H9 (cell line): Measurements from ENCODE around the gene MTMR12. TPM values are rescaled to one million over a fixed set of nuclear protein-coding genes. Genes with fewer than 3 reads are reported as not detected.

Experiments
- DNase-seq: peaks from one replicate; pipeline ENCODE4 v3.0.0-alpha.2; 2017
- H2AFZ ChIP-seq: one replicate; pipeline ENCODE4 v1.6.1; 2013; ENCODE audit warnings: mild to moderate bottlenecking, low read length, control low read depth, moderate library complexity
- H2AK5ac ChIP-seq: 2 replicates; pipeline ENCODE4 v1.6.1; 2013; ENCODE audit warnings: low read length, control low read depth, mixed read lengths; ENCODE audit not compliant: insufficient read length
- H2BK120ac ChIP-seq: one replicate; pipeline ENCODE4 v1.6.1; 2013; ENCODE audit warnings: low read depth, mild to moderate bottlenecking, low read length, control low read depth, inconsistent platforms; ENCODE audit not compliant: poor library complexity, severe bottlenecking
- H2BK12ac ChIP-seq: 2 replicates; pipeline ENCODE4 v1.6.1; 2013; ENCODE audit warnings: low read length, control low read depth, mixed read lengths, low read depth; ENCODE audit not compliant: insufficient read length
- H2BK15ac ChIP-seq: 2 replicates; pipeline ENCODE4 v1.6.1; 2013; ENCODE audit warnings: low read depth, low read length, control low read depth
- H2BK20ac ChIP-seq: one replicate; pipeline ENCODE4 v1.6.1; 2013; ENCODE audit warnings: low read depth, mild to moderate bottlenecking, low read length, control low read depth, inconsistent platforms; ENCODE audit not compliant: poor library complexity, severe bottlenecking
- H2BK5ac ChIP-seq: 2 replicates; pipeline ENCODE4 v1.6.1; 2013; ENCODE audit warnings: low read length, control low read depth, mixed read lengths; ENCODE audit not compliant: insufficient read length
- H3K14ac ChIP-seq: 2 replicates; pipeline ENCODE4 v1.6.1; 2013; ENCODE audit warnings: low read length, control low read depth; ENCODE audit not compliant: insufficient read depth
- H3K18ac ChIP-seq: 2 replicates; pipeline ENCODE4 v1.6.1; 2013; ENCODE audit warnings: low read depth, mild to moderate bottlenecking, mixed read lengths, low read length, control low read depth; ENCODE audit not compliant: insufficient read length
- H3K23ac ChIP-seq: 2 replicates; pipeline ENCODE4 v1.6.1; 2013; ENCODE audit warnings: low read length, control low read depth, mixed read lengths, low read depth; ENCODE audit not compliant: insufficient read length
- H3K23me2 ChIP-seq: 2 replicates; pipeline ENCODE4 v1.6.1; 2013; ENCODE audit warnings: low read depth, mild to moderate bottlenecking, mixed read lengths, low read length, control low read depth; ENCODE audit not compliant: insufficient read length, poor library complexity, severe bottlenecking
- H3K27ac ChIP-seq: 2 replicates; pipeline ENCODE4 v1.5.1; 2013; ENCODE audit warnings: low read length, control low read depth, mixed read lengths, low read depth; ENCODE audit not compliant: insufficient read length
- H3K27me3 ChIP-seq: 2 replicates; pipeline ENCODE4 v1.6.1; 2013; ENCODE audit warnings: low read length, control low read depth, inconsistent platforms; ENCODE audit not compliant: insufficient read depth
- H3K4ac ChIP-seq: 2 replicates; pipeline ENCODE4 v1.6.1; 2013; ENCODE audit warnings: low read depth, mild to moderate bottlenecking, control low read depth, inconsistent platforms, low read length, moderate library complexity
- H3K4me1 ChIP-seq: 2 replicates; pipeline ENCODE4 v1.6.1; 2013; ENCODE audit warnings: low read length, control low read depth, inconsistent platforms; ENCODE audit not compliant: insufficient read depth
- H3K4me2 ChIP-seq: 2 replicates; pipeline ENCODE4 v1.6.1; 2013; ENCODE audit warnings: low read length, control low read depth, mixed read lengths; ENCODE audit not compliant: insufficient read length, insufficient read depth
- H3K56ac ChIP-seq: 2 replicates; pipeline ENCODE4 v1.6.1; 2013; ENCODE audit warnings: low read depth, mild to moderate bottlenecking, mixed read lengths, low read length, control low read depth; ENCODE audit not compliant: insufficient read length
- H3K79me1 ChIP-seq: 2 replicates; pipeline ENCODE4 v1.6.1; 2013; ENCODE audit warnings: low read depth, mild to moderate bottlenecking, moderate library complexity, low read length, control low read depth, inconsistent platforms; ENCODE audit not compliant: insufficient read depth, poor library complexity, severe bottlenecking
- H3K79me2 ChIP-seq: 2 replicates; pipeline ENCODE4 v1.6.1; 2013; ENCODE audit warnings: low read length, control low read depth, inconsistent platforms; ENCODE audit not compliant: insufficient read depth
- H3K9ac ChIP-seq: 2 replicates; pipeline ENCODE4 v1.6.1; 2013; ENCODE audit warnings: low read length, control low read depth, mixed read lengths; ENCODE audit not compliant: insufficient read length; ENCODE audit errors: extremely low read depth
- H3K9me3 ChIP-seq: one replicate; pipeline ENCODE4 v1.6.1; 2013; ENCODE audit warnings: low read depth, low read length, inconsistent platforms; ENCODE audit not compliant: control insufficient read depth
- H3T11ph ChIP-seq: one replicate; pipeline ENCODE4 v1.6.1; 2013; ENCODE audit warnings: mild to moderate bottlenecking, low read length, control low read depth, inconsistent platforms
- H4K20me1 ChIP-seq: one replicate; pipeline ENCODE4 v1.6.1; 2013; ENCODE audit not compliant: control insufficient read depth, insufficient read length, insufficient read depth
- H4K5ac ChIP-seq: 2 replicates; pipeline ENCODE4 v1.6.1; 2013; ENCODE audit warnings: low read depth, mild to moderate bottlenecking, mixed read lengths, low read length, control low read depth; ENCODE audit not compliant: insufficient read length
- H4K8ac ChIP-seq: replicated peaks from 2 replicates; pipeline ENCODE4 v1.6.1; 2013; ENCODE audit warnings: low read length, control low read depth, mixed read lengths, low read depth; ENCODE audit not compliant: insufficient read length
- H4K91ac ChIP-seq: 2 replicates; pipeline ENCODE4 v1.6.1; 2013; ENCODE audit warnings: low read depth, mild to moderate bottlenecking, moderate library complexity, mixed read lengths, low read length, control low read depth; ENCODE audit not compliant: insufficient read length
- H3K27ac Mint-ChIP-seq, 3 experiments: 2 replicates in 2 of 3; 3 replicates in 1 of 3; pipeline ENCODE4 v1.8.0; 2020 to 2021; ENCODE audit warnings: mixed read lengths in 3 of 3, mild to moderate bottlenecking in 1 of 3, moderate library complexity in 1 of 3
- H3K27me3 Mint-ChIP-seq: 2 replicates; pipeline ENCODE4 v1.8.0; 2021; ENCODE audit warnings: low read depth, mild to moderate bottlenecking, moderate library complexity, mixed read lengths
- H3K36me3 Mint-ChIP-seq, 3 experiments: 2 replicates in 2 of 3; 3 replicates in 1 of 3; pipeline ENCODE4 v1.8.0; 2020 to 2021; ENCODE audit warnings: low read depth in 3 of 3, mixed read lengths in 3 of 3; ENCODE audit not compliant: insufficient read depth in 1 of 3
- H3K4me1 Mint-ChIP-seq, 2 experiments: 2 replicates each; pipeline ENCODE4 v1.8.0; 2020; ENCODE audit warnings: mixed read lengths in 2 of 2
- H3K4me3 Mint-ChIP-seq, 2 experiments: 2 replicates in 1 of 2; 3 replicates in 1 of 2; pipeline ENCODE4 v1.8.0; 2020 to 2021; ENCODE audit warnings: mild to moderate bottlenecking in 2 of 2, mixed read lengths in 2 of 2, moderate library complexity in 1 of 2
- H3K9me3 Mint-ChIP-seq, 2 experiments: 2 replicates in 1 of 2; 3 replicates in 1 of 2; pipeline ENCODE4 v1.8.0; 2020; ENCODE audit warnings: mild to moderate bottlenecking in 2 of 2, mixed read lengths in 2 of 2, moderate library complexity in 1 of 2
- WGBS: extraction: QIAGEN DNeasy Blood & Tissue Kit; methylation state at CpG from one replicate; pipeline ENCODE4 v1.1.7; 2013; ENCODE audit warnings: missing lambda C conversion rate, low lambda C conversion rate, mixed read lengths; ENCODE audit not compliant: insufficient read length; ENCODE audit errors: extremely low coverage; 5-methylcytosine and 5-hydroxymethylcytosine counted together
- total RNA-seq: library from RNA; stranded (reverse); gene quantifications from 2 replicates; pipeline ENCODE4 v1.2.1, GENCODE V29; 2021
- TF ChIP-seq, protein P1 (sequence below): fragments of 200-600 bp; sonication (generic); conservative IDR thresholded peaks from 3 replicates; pipeline ENCODE4 v1.8.0; 2021; ENCODE audit warnings: antibody characterized with exemption, mild to moderate bottlenecking

Gene MTMR12
- total RNA-seq, 1 experiment from 2014 or later, result 39.3 TPM

DNA sequence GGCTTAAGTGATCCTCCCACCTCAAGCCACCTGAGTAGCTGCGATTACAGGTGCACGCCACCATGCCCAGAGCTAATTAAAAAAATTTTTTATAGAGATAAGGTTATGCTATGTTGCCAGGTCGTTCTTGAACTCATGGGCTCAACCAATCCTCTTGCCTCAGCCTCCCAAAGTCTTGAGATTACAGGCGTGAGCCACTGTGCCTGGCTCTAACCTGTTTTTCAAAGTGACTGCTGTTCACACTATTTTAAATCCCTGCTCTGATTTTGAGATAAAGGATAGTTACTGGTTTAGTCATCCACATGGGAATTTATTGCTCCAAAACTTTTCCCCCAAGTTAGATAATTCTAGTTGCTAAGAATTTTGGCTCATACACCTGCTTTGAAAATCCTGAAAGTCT, 48.2 kb upstream of the MTMR12 start:
- Mint-ChIP-seq H3K27me3 (no peaks in the 10 kb centered on the region), H3K4me1 (peaks cover 19 to 25% of the 10 kb centered on the region in 2 experiments), H3K4me3 (no peak overlapping the region), H3K9me3 (no peaks in the 10 kb centered on the region), H3K36me3 (peaks cover 12 to 42% (median 34%) of the 10 kb centered on the region in 3 experiments; a peak in 6 of 7 replicates), H3K27ac (peak overlapping the region in 2 of 3 experiments; percentile 85 to 95; a peak in 4 of 7 replicates)
- Histone ChIP-seq H3K23ac (no peak overlapping the region), H3K23me2 (no peaks in the 10 kb centered on the region), H3K18ac (no peak overlapping the region), H3K79me1 (no peaks in the 10 kb centered on the region), H3T11ph (no peak overlapping the region), H3K9ac (no peak overlapping the region), H4K8ac (no peak overlapping the region), H2AFZ (no peak overlapping the region), H3K79me2 (no peaks in the 10 kb centered on the region), H4K5ac (no peak overlapping the region), H2BK15ac (no peak overlapping the region), H3K4me2 (no peak overlapping the region), H3K4me1 (peaks cover 3% of the 10 kb centered on the region; the same call in 1 of the 2 replicates), H3K14ac (no peak overlapping the region), H2BK5ac (no peak overlapping the region), H3K27ac (no peak overlapping the region), H2BK20ac (no peak overlapping the region), H2BK12ac (no peak overlapping the region), H3K27me3 (no peaks in the 10 kb centered on the region), H3K9me3 (no peaks in the 10 kb centered on the region), H3K4ac (no peak overlapping the region), H4K20me1 (no peaks in the 10 kb centered on the region), H2AK5ac (no peak overlapping the region), H3K56ac (no peak overlapping the region), H2BK120ac (no peak overlapping the region), H4K91ac (no peak overlapping the region)
- no CpG with 5 or more reads among the region's 4 CpGs for WGBS
- no peak for DNase-seq
- TF ChIP-seq, protein P1, sequence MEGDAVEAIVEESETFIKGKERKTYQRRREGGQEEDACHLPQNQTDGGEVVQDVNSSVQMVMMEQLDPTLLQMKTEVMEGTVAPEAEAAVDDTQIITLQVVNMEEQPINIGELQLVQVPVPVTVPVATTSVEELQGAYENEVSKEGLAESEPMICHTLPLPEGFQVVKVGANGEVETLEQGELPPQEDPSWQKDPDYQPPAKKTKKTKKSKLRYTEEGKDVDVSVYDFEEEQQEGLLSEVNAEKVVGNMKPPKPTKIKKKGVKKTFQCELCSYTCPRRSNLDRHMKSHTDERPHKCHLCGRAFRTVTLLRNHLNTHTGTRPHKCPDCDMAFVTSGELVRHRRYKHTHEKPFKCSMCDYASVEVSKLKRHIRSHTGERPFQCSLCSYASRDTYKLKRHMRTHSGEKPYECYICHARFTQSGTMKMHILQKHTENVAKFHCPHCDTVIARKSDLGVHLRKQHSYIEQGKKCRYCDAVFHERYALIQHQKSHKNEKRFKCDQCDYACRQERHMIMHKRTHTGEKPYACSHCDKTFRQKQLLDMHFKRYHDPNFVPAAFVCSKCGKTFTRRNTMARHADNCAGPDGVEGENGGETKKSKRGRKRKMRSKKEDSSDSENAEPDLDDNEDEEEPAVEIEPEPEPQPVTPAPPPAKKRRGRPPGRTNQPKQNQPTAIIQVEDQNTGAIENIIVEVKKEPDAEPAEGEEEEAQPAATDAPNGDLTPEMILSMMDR, result no peak
